Stimulated activated CD4-positive, alpha-beta T cell treated with anti-CD3 and anti-CD28 coated beads, Interleukin-1b, Interleukin-23, amount 100 ng/mL, for 1 hour (primary cell): ENCODE results near the gene STIMATE.

ENCODE experiments used
- DNase-seq, 2 donors: peaks; one replicate each; pipeline ENCODE4 v3.0.0-alpha.2; 2020; ENCODE audit warnings: low read depth in 2 of 2

The STIMATE gene

GRCh38 chr3:52841211-52841980, 56.0 kb downstream of the STIMATE start:
- no peak for DNase-seq

GRCh38 chr3:52839892-52840545, 57.3 kb downstream of the STIMATE start:
- no peak for DNase-seq

DNA sequence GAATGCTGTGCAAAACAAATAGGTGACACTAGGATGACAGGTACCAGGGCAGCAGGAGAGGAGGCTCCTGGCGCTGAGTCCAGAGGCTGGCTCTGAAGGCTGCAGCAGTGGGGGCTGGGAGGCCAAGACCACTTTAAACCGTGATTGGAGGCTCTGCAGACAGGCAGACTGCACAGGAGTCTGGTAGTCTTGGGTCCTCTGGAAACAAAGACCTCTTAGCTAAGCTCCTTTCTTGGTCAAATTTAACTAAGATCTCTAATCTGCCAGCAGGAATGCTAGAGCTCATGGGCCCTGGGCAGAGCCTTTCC, 58.1 kb downstream of the STIMATE start:
- DNase-seq = no peak

GRCh38 chr3:52838561-52839267, 58.6 kb downstream of the STIMATE start:
- no peak for DNase-seq

DNA sequence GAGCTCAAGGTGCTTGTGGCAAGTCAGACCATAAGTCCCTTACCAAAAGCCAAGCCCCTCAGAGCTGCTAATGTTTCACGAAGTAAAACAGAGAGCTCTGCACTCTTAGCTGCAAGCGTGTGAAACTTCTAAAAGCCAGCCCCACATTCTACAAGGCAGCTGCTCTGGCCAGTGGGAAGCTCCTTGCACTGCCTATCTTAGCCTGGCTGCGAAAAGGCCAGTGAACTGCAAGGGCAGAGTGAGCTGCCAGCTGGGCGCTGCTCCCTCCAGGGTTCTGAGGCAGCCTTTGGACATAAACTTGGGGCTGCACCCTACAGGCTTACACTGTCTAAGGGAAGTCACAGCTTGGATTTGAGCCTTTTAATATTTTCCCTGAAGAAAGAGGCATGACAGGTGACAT, 60.4 kb downstream of the STIMATE start:
- DNase-seq = no peak

GRCh38 chr3:52836471-52836845, 60.9 kb downstream of the STIMATE start:
- no peak for DNase-seq

DNA sequence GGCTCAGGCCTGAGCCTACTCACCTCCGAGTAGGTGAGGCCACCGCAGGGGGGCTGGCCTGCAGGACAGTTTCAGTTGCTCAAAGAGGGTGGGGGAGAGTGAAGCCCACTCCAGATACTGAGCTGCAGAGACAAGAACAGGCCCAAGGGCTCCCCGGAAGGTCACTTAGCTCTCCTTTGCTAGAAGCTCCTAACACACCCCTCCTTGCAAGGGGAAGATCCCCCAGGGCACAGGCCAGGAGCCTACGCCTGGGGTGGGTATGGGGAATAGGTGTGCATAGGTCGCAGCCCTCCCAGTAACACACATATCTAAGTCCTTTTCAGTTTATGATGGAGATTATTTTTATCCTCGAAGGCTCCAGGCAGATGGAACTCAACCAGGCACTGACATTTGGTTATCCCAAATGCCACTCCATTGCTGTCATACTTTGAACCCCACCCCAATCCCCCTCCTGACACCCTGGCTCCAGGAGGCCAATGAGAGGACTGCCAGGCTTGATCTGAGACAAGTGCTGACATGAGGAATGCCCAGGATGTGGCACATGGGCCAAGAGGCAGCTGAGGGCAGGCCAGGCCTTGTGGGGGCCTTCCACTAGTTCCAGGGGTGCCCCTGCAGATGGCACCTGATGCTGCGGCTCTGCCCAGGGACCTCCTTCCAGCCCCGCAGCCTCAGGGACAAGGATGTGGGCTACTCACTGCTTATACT, 61.4 kb downstream of the STIMATE start:
- DNase-seq = no peak

GRCh38 chr3:52834871-52835501, 62.4 kb downstream of the STIMATE start, which contains the start of gene MUSTN1:
TSS of gene MUSTN1 (minus strand) at chr3:52835019. CDS start at chr3:52834948, 71 bp downstream.
- DNase-seq = no peak

GRCh38 chr3:52833202-52833601, 64.1 kb downstream of the STIMATE start:
- no peak for DNase-seq

- DNase-seq = no peak
Measured at GRCh38 chr3:52831500-52832301, 65.6 kb downstream of the STIMATE start.

DNA sequence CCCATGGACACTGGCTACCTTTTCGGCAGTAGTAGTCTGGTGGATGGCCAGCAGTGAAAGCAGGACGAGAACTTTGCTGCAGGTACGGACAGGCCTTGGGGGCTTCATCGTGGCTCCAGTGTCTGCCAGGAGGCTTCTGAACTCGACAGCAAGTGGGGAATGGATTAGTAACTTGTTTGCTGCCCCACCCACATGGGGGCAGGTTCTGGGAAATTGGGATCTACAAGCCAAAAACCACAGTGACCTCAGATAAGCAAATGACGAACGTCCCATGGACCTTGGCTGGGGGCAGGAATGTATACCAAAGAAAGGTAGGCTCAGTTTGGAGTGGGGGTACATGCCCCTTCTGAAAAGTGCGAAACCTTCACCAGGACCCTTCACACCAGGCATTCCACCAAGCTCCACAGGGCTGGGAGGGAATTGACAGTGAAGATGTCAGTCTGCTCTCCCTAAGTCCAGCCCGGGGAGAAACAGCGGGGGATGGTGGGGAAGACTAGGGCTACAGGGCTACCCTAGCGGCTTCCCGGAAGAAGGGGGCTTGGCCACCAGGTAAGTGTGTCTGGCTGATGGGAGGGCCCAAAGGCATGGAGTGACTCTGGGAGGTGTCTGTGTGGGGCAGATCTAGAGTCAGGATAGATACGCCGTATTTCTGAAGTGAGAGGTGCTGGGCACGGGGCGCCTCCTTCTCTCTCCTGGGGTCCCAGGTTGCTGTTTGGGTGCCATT, 66.7 kb downstream of the STIMATE start, which contains the start of gene ITIH4:
Gene ITIH4, minus strand, starts transcription at position 138 of the 724 bp plus-strand sequence. Its CDS starts 30 bp downstream, at position 108.
- no peak for DNase-seq

GRCh38 chr3:52829906-52830463, 67.4 kb downstream of the STIMATE start:
- DNase-seq = no peak

DNA sequence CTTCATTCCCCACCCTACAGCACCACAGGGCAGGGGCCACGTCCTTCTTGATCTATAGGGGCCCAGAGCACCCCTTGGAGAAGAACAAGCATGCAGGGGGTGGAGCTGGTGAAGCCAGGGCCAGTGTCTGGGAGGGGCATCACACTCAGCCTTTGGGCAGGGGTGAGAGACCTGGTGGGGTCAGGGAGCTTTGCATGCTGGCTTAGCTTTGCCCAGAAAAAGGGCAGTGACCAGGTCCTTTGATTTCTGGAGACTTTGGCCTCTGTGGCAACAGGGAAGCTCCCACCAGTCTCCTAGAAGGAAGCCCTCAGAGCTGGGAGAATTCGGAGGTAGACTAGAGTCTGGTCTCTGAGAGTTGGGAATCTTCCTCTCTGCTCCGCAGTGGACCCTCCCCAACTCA, 67.9 kb downstream of the STIMATE start:
- no peak for DNase-seq

GRCh38 chr3:52827866-52828376, 69.4 kb downstream of the STIMATE start:
- no peak for DNase-seq

- no peak for DNase-seq
Measured at GRCh38 chr3:52827441-52827840, 69.9 kb downstream of the STIMATE start.

GRCh38 chr3:52824037-52824436, 73.3 kb downstream of the STIMATE start:
- DNase-seq = no peak

DNA sequence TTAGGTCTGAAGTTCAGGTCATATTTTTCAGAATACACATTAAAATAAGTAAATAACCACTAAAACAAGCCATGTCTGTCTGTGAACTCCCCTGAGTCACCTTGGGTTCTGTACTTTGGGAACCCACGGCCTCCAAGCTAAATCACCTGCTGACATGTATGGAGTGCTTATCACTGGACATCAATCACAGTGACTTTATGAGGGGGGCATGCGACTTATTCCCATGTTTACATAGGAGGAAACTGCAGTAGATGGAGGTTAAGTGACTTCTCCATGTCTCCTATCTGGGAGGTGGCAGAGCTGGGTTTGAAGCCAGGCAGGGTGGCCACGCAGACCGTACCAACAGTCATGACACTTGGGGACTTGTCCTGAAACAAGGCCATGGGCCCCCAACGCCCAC, 75.0 kb downstream of the STIMATE start:
- no peak for DNase-seq

- DNase-seq = no peak
Measured at GRCh38 chr3:52820736-52821135, 76.6 kb downstream of the STIMATE start.

DNA sequence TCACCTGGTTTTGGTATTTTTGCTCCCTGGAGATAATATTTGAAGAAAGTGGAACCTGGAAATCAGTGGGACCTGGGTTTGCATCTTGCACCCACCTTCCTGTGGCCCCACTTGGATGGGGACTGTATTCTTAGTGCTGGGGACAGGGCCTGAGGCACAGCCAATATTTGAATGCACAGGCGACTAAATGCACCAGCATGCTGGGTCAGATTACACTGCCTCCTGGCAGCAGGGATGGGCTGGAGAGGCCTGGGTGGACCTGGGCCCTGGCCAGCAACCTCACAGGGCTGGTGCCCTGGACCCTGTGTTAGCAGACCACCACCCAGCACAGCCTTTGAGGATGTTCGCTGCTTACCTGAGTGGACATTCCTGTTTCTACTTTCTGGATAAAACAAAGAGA, 77.4 kb downstream of the STIMATE start:
- no peak for DNase-seq

DNA sequence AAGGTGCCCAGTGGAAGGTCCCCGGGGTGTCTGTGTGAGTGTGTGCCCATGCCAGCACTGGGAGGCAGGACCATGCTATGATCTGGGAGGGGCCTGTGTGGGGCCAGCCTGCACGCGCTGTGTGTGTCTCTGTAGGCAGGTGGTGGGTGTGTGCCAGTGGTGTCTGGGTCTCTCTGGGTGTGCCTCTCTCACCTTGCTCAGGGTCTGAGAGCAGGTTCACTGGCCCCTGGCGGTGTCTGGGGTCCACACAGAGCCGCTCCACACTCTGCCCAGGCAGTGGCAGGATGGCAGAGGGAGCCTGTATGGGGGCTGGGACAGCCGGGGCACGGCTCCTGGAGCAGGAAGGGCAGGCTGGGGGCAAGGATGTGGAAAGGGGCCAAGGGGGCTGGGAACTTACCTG, 79.5 kb downstream of the STIMATE start:
- no peak for DNase-seq
